ENCODE measurements around the gene CNN2. TPM values are rescaled to one million over a fixed set of nuclear protein-coding genes. Genes with fewer than 3 reads are reported as not detected.

Gene CNN2
- total RNA-seq, 4 donors from 2014 or later = 71.2 to 86.5 (median 79.7) TPM

DNA sequence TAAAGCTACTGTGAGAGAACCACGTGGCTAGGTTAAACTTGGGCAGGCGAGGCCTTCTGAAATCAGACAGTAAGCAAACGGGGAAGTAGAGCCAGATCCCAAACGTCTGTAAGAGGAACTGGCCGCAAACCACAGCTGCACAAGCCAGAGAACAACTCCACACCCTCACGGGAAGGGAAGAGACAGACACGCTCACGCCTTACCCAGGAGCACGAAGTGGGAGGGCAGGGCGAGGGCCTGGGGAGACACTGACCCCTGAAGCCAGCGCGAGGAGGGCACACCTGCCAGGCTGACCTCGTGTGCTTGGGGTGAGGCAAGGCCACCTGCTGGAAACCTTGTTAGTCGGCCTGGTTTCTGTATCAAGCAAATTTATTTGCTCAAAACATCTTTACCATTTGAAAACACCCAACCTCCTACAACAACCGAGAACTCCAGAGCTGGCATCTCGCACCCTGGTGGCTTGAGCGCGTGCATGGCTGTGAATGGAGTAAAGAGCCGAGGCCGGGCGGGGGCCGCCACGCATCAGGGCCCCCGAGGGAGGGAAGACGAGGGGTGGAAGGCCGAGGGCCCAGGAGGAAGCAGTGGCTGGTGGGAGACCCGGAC is 61.5 kb downstream of the CNN2 start:
- DNase-seq (ENCODE audit: low spot score in 2 of 2) = no peak
- intact Hi-C loops (cut with DNase I; ENCODE audit: low total_unique reads) = no loop called here
- H3K4me3 ChIP-seq (ENCODE audit: low read depth, poor library complexity, severe bottlenecking) = no peak overlapping the region
- 62 to 66% methylated on average over 27 of the region's 27 CpGs for WGBS, 2 donors
- no peak for TF ChIP-seq POLR2A (IDR thresholded peaks at IDR 0.05)
- TF ChIP-seq, protein P1, sequence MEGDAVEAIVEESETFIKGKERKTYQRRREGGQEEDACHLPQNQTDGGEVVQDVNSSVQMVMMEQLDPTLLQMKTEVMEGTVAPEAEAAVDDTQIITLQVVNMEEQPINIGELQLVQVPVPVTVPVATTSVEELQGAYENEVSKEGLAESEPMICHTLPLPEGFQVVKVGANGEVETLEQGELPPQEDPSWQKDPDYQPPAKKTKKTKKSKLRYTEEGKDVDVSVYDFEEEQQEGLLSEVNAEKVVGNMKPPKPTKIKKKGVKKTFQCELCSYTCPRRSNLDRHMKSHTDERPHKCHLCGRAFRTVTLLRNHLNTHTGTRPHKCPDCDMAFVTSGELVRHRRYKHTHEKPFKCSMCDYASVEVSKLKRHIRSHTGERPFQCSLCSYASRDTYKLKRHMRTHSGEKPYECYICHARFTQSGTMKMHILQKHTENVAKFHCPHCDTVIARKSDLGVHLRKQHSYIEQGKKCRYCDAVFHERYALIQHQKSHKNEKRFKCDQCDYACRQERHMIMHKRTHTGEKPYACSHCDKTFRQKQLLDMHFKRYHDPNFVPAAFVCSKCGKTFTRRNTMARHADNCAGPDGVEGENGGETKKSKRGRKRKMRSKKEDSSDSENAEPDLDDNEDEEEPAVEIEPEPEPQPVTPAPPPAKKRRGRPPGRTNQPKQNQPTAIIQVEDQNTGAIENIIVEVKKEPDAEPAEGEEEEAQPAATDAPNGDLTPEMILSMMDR (IDR thresholded peaks at IDR 0.05) = no peak

DNA sequence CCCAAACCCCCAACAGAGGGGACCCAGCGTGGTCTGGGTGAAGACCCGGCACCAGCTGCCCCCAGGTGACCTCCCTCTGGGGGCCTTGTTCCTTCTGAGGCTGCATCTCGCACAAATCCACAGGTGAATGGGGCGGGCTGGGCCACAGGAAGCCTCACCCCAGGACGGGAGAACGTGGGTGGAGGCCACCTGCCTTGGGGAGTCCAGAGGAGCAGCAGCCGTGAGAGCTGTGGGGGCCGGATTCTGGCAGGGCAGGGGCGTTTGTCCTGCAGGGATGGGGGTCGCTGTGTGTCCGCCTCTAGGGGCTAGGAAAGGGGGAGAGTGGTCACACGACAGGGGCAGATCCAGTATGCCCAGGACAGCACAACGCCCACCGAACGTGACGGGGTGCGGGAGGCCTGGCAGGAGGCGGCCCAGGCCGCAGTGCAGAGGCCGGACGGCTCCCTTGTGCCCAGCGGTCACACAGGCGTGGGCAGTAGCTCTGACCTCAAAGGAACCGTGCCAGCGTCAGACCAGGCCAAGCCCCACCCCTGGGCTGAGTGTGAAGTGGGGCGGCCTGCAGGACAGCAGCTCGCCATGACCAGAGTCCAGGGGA is 62.1 kb downstream of the CNN2 start:
- no peak for DNase-seq (ENCODE audit: low spot score in 2 of 2)
- intact Hi-C loops (cut with DNase I; ENCODE audit: low total_unique reads) = no loop called here
- 78 to 85% methylated on average over 21 of the region's 27 CpGs for WGBS, 2 donors
- no peak overlapping the region for H3K4me3 ChIP-seq (ENCODE audit: low read depth, poor library complexity, severe bottlenecking)
- TF ChIP-seq, protein P1 (IDR thresholded peaks at IDR 0.05) = no peak
- TF ChIP-seq POLR2A (IDR thresholded peaks at IDR 0.05) = no peak

Other genes with a start within 250 kb of the CNN2 start
- gene PTBP1, start 229.2 kb upstream of the CNN2 start, total RNA-seq = 100 to 1,000 TPM; 167 to 237 (median 205) TPM
- gene PLPPR3, start 204.7 kb upstream of the CNN2 start, total RNA-seq = not detected
- under 1 TPM in 2 of 4 donors, not detected in 2; 0.37 to 0.76 TPM for gene AZU1, start 198.8 kb upstream of the CNN2 start, total RNA-seq
- gene PRTN3, start 185.6 kb upstream of the CNN2 start, total RNA-seq = under 1 TPM in 1 of 4 donors, not detected in 3; 0.86 TPM
- 1 to 10 TPM in 1 of 4 donors, under 1 TPM in 1, not detected in 2; 0.51 to 1.9 TPM for gene ELANE, start 174.3 kb upstream of the CNN2 start, total RNA-seq
- 100 to 1,000 TPM; 263 to 871 (median 364) TPM for gene CFD, start 166.9 kb upstream of the CNN2 start, total RNA-seq
- gene MED16, start 133.4 kb upstream of the CNN2 start, total RNA-seq = 10 to 100 TPM; 41.7 to 62.3 (median 45.5) TPM
- gene RNU6-9, start 133.1 kb upstream of the CNN2 start, total RNA-seq = not detected
- 10 to 100 TPM; 58.1 to 75.6 (median 65.8) TPM for gene R3HDM4, start 113.4 kb upstream of the CNN2 start, total RNA-seq
- 1 to 10 TPM in 1 of 4 donors, under 1 TPM in 1, not detected in 2; 0.88 to 3.5 TPM for gene KISS1R, start 109.3 kb upstream of the CNN2 start, total RNA-seq
- 1 to 10 TPM; 1.8 to 9.4 (median 5.6) TPM for gene ARID3A, start 100.6 kb upstream of the CNN2 start, total RNA-seq
- gene WDR18, start 42.3 kb upstream of the CNN2 start, total RNA-seq = 10 to 100 TPM; 29.0 to 66.9 (median 39.9) TPM
- gene GRIN3B, start 26.2 kb upstream of the CNN2 start, total RNA-seq = not detected
- gene TMEM259, start 5.5 kb upstream of the CNN2 start, total RNA-seq = 100 to 1,000 TPM; 180 to 299 (median 226) TPM
- gene RNU6-2, start 5.1 kb upstream of the CNN2 start, total RNA-seq = not detected
- gene ABCA7, start 13.5 kb downstream of the CNN2 start, total RNA-seq = 10 to 100 TPM; 30.3 to 39.8 (median 33.5) TPM
- 10 to 100 TPM; 12.4 to 36.0 (median 14.4) TPM for gene ARHGAP45, start 40.6 kb downstream of the CNN2 start, total RNA-seq
- 100 to 1,000 TPM in 3 of 4 donors, 10 to 100 TPM in 1; 93.3 to 198 (median 123) TPM for gene POLR2E, start 68.8 kb downstream of the CNN2 start, total RNA-seq
- 100 to 1,000 TPM; 375 to 507 (median 469) TPM for gene GPX4, start 77.4 kb downstream of the CNN2 start, total RNA-seq
- 10 to 100 TPM; 54.8 to 68.6 (median 60.3) TPM for gene SBNO2, start 147.7 kb downstream of the CNN2 start, total RNA-seq
- gene STK11, start 179.2 kb downstream of the CNN2 start, total RNA-seq = 100 to 1,000 TPM in 1 of 4 donors, 10 to 100 TPM in 3; 74.0 to 106 (median 78.4) TPM
- 10 to 100 TPM in 3 of 4 donors, 1 to 10 TPM in 1; 8.1 to 16.7 (median 13.6) TPM for gene CBARP, start 211.4 kb downstream of the CNN2 start, total RNA-seq
- 100 to 1,000 TPM; 121 to 198 (median 146) TPM for gene ATP5F1D, start 215.1 kb downstream of the CNN2 start, total RNA-seq
- 100 to 1,000 TPM in 1 of 4 donors, 10 to 100 TPM in 3; 59.7 to 119 (median 78.7) TPM for gene MIDN, start 222.0 kb downstream of the CNN2 start, total RNA-seq
- 100 to 1,000 TPM; 496 to 546 (median 545) TPM for gene CIRBP, start 242.7 kb downstream of the CNN2 start, total RNA-seq
- 10 to 100 TPM; 66.3 to 74.1 (median 68.8) TPM for gene FAM174C, start 248.9 kb downstream of the CNN2 start, total RNA-seq

Data from lower leg skin (tissue), 4 donors.